Activated naive CD4-positive, alpha-beta T cell treated with anti-CD3 and anti-CD28 coated beads, Interleukin-2, amount 50 U/mL, for 72 hours (primary cell): ENCODE measurements around the gene SPEM1. TPM values are rescaled to one million over a fixed set of nuclear protein-coding genes. Genes with fewer than 3 reads are reported as not detected.

Source experiments
- ATAC-seq, 2 donors: fragments of 150-1000 bp; cut with Tn5 transposase; 2 replicates each; pipeline ENCODE4 v1.10.0; 2021; ENCODE audit warnings: mild to moderate bottlenecking in 2 of 2, moderate library complexity in 2 of 2
- DNase-seq, 2 donors: peaks; one replicate each; pipeline ENCODE4 v3.0.0; 2021 to 2022; ENCODE audit warnings: low spot score in 2 of 2
- H3K27ac Mint-ChIP-seq, 2 donors: one replicate each; pipeline ENCODE4 v1.8.0; 2022; ENCODE audit warnings: mild to moderate bottlenecking in 2 of 2, mixed read lengths in 2 of 2
- H3K36me3 Mint-ChIP-seq, 2 donors: one replicate each; pipeline ENCODE4 v1.8.0; 2022; ENCODE audit warnings: mixed read lengths in 2 of 2
- H3K9me3 Mint-ChIP-seq, 2 donors: one replicate each; pipeline ENCODE4 v1.8.0; 2022; ENCODE audit warnings: mixed read lengths in 2 of 2
- total RNA-seq, 2 donors: library from RNA; stranded (reverse); gene quantifications; one replicate each; pipeline ENCODE4 v1.2.3, GENCODE V29; 2022

Gene SPEM1
- total RNA-seq, 2 donors from 2014 or later: not detected

- no peak for DNase-seq
- no peaks in the 10 kb centered on the region for H3K9me3 Mint-ChIP-seq
- peak; percentile 44 to 64 for ATAC-seq
- peak overlapping the region; percentile 79 to 89 for H3K27ac Mint-ChIP-seq
- peaks cover 9 to 19% of the 10 kb centered on the region in 2 donors for H3K36me3 Mint-ChIP-seq
Measured at GRCh38 chr17:7393613-7394451, 26.3 kb upstream of the SPEM1 start.

- ATAC-seq: peak; percentile 88 to 90
- Mint-ChIP-seq H3K27ac (peak within 1 kb of the TSS; percentile 86 to 95), H3K9me3 (no peaks in the 10 kb centered on the region), H3K36me3 (peaks cover 9 to 19% of the 10 kb centered on the region in 2 donors)
- DNase-seq: peak; percentile 88 to 90
Measured at GRCh38 chr17:7394452-7395191, 25.5 kb upstream of the SPEM1 start, which contains the start of gene PLSCR3. Gene PLSCR3 (minus strand): TSS chr17:7394525. CDS start chr17:7394110, 415 bp downstream.

- no peak for DNase-seq
- H3K36me3 Mint-ChIP-seq: peaks cover 9 to 19% of the 10 kb centered on the region in 2 donors
- H3K27ac Mint-ChIP-seq: no peak overlapping the region
- no peak for ATAC-seq
- H3K9me3 Mint-ChIP-seq: no peaks in the 10 kb centered on the region
Measured at GRCh38 chr17:7396147-7396546, 24.0 kb upstream of the SPEM1 start.

- DNase-seq (no peak), ATAC-seq (no peak)
- Mint-ChIP-seq H3K27ac (no peak overlapping the region), H3K9me3 (no peaks in the 10 kb centered on the region), H3K36me3 (peaks cover 0 to 9% of the 10 kb centered on the region in 2 donors)
Measured at GRCh38 chr17:7398612-7399011, 21.5 kb upstream of the SPEM1 start.

GRCh38 chr17:7403043-7403726 lies 16.9 kb upstream of the SPEM1 start:
- DNase-seq: no peak
- no peak for ATAC-seq
- H3K27ac Mint-ChIP-seq: peak overlapping the region; percentile 82 to 91
- no peaks in the 10 kb centered on the region for H3K9me3 Mint-ChIP-seq
- H3K36me3 Mint-ChIP-seq: no peaks in the 10 kb centered on the region

- peak in 1 of 2 donors; percentile 43 for ATAC-seq
- Mint-ChIP-seq H3K36me3 (no peaks in the 10 kb centered on the region), H3K27ac (peak overlapping the region in 1 of 2 donors; percentile 82), H3K9me3 (no peaks in the 10 kb centered on the region)
- no peak for DNase-seq
Measured at GRCh38 chr17:7403727-7403976, 16.5 kb upstream of the SPEM1 start.

GRCh38 chr17:7403977-7404736 lies 16.0 kb upstream of the SPEM1 start, which contains the start of gene TMEM256:
Gene TMEM256 (minus strand): TSS chr17:7404097. CDS start chr17:7404084, 13 bp downstream.
- Mint-ChIP-seq H3K27ac (peak within 1 kb of the TSS; percentile 82 to 97), H3K36me3 (no peaks in the 10 kb centered on the region), H3K9me3 (no peaks in the 10 kb centered on the region)
- peak; percentile 89 to 98 for DNase-seq
- ATAC-seq: peak; percentile 93 to 94

- ATAC-seq (peak; percentile 51 to 54), DNase-seq (peak in 1 of 2 donors; percentile 63)
- Mint-ChIP-seq H3K36me3 (no peaks in the 10 kb centered on the region), H3K9me3 (no peaks in the 10 kb centered on the region), H3K27ac (peak overlapping the region; percentile 82 to 97)
Measured at GRCh38 chr17:7404737-7405349, 15.3 kb upstream of the SPEM1 start.

GRCh38 chr17:7405350-7406234 lies 14.5 kb upstream of the SPEM1 start:
- DNase-seq: no peak
- Mint-ChIP-seq H3K27ac (peak overlapping the region; percentile 31 to 40), H3K9me3 (no peaks in the 10 kb centered on the region), H3K36me3 (no peaks in the 10 kb centered on the region)
- no peak for ATAC-seq

- Mint-ChIP-seq H3K9me3 (no peaks in the 10 kb centered on the region), H3K27ac (peak overlapping the region in 1 of 2 donors; percentile 40), H3K36me3 (no peaks in the 10 kb centered on the region)
- ATAC-seq (no peak), DNase-seq (no peak)
Measured at GRCh38 chr17:7406235-7406825, 13.8 kb upstream of the SPEM1 start.

GRCh38 chr17:7407082-7407481 lies 13.0 kb upstream of the SPEM1 start:
- DNase-seq (no peak), ATAC-seq (no peak)
- no peaks in the 10 kb centered on the region for H3K36me3 Mint-ChIP-seq
- H3K9me3 Mint-ChIP-seq: no peaks in the 10 kb centered on the region
- no peak overlapping the region for H3K27ac Mint-ChIP-seq

GRCh38 chr17:7407485-7408251 lies 12.5 kb upstream of the SPEM1 start, which contains the start of gene NLGN2:
Gene NLGN2 (plus strand): TSS chr17:7407845. CDS start chr17:7408256, 411 bp downstream.
- no peak within 1 kb of the TSS for H3K27ac Mint-ChIP-seq
- H3K36me3 Mint-ChIP-seq: no peaks in the 10 kb centered on the region
- no peak for DNase-seq
- ATAC-seq: no peak
- no peaks in the 10 kb centered on the region for H3K9me3 Mint-ChIP-seq

GRCh38 chr17:7408252-7408727 lies 11.8 kb upstream of the SPEM1 start:
- DNase-seq (no peak), ATAC-seq (no peak)
- H3K9me3 Mint-ChIP-seq: no peaks in the 10 kb centered on the region
- H3K36me3 Mint-ChIP-seq: no peaks in the 10 kb centered on the region
- H3K27ac Mint-ChIP-seq: no peak overlapping the region

GRCh38 chr17:7408863-7409262 lies 11.3 kb upstream of the SPEM1 start:
- H3K27ac Mint-ChIP-seq: no peak overlapping the region

More at GRCh38 chr17:7408863-7409262, 11.3 kb upstream of the SPEM1 start:
- no peaks in the 10 kb centered on the region for H3K9me3 Mint-ChIP-seq
- ATAC-seq (no peak), DNase-seq (no peak)
- no peaks in the 10 kb centered on the region for H3K36me3 Mint-ChIP-seq
